ENCODE data around the gene MYH9. TPM values are rescaled to one million over a fixed set of nuclear protein-coding genes. Genes with fewer than 3 reads are reported as not detected.
"Not testable (repeated sequence)": the region's sequence is repeated elsewhere in the genome, so short reads cannot be mapped to it uniquely, and the experiment has no call there.

Gene MYH9
- total and polyA plus RNA-seq, 4 donors: 184 to 667 (median 332) TPM

DNA sequence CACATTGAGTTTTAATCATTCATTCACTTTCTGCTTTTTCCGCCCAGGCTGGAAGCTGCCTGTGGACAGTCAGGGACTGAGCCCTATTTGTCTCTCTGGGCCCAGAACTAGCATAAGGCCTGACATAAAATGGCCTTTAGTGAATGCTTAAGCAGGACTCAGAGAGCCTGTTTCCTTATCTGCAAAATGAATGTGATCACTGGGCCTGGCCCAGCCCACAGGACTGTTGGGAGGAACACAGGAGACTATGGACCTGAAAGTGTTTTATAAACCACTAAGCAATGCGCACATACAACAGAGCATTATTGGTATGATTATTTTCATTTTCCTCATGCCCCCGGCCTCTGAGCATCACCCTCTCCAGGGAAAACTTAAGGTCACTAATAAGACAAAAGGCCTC lies 3.9 kb upstream of the MYH9 start:
- Histone ChIP-seq H3K9ac (ENCODE audit: insufficient read depth in 1 of 2, low read length in 2 of 2) (no peak overlapping the region), H3K4me3 (no peak overlapping the region), H3K36me3 (ENCODE audit: control insufficient read depth in 4 of 4, insufficient read depth in 4 of 4, low read length in 4 of 4) (no peaks in the 10 kb centered on the region), H3K27me3 (ENCODE audit: control insufficient read depth in 3 of 3, insufficient read depth in 3 of 3, low read length in 2 of 3) (no peaks in the 10 kb centered on the region), H3K4me1 (ENCODE audit: control insufficient read depth in 5 of 5, insufficient read depth in 5 of 5, low read length in 5 of 5) (peaks cover 0 to 6% (median 5%) of the 10 kb centered on the region in 5 donors), H3K27ac (ENCODE audit: low read depth in 1 of 2, low read length in 1 of 2) (no peak overlapping the region), H3K9me3 (ENCODE audit: control insufficient read depth in 4 of 4, insufficient read depth in 3 of 4, low read length in 3 of 4) (no peaks in the 10 kb centered on the region)
- no peak for TF ChIP-seq CTCF (IDR thresholded peaks at IDR 0.05; ENCODE audit: control extremely low read depth, extremely low read depth)
- WGBS, 2 donors: 98 to 100% methylated on average over 3 of the region's 3 CpGs
- ATAC-seq (ENCODE audit: insufficient read depth, low FRiP score) (no peak), DNase-seq (no peak)

- H3K36me3 ChIP-seq (ENCODE audit: control insufficient read depth in 4 of 4, insufficient read depth in 4 of 4, low read length in 4 of 4); H3K27me3 ChIP-seq (ENCODE audit: control insufficient read depth in 3 of 3, insufficient read depth in 3 of 3, low read length in 2 of 3); DNase-seq; H3K4me3 ChIP-seq; H3K27ac ChIP-seq (ENCODE audit: low read depth in 1 of 2, low read length in 1 of 2); H3K9me3 ChIP-seq (ENCODE audit: control insufficient read depth in 4 of 4, insufficient read depth in 3 of 4, low read length in 3 of 4); ATAC-seq (ENCODE audit: insufficient read depth, low FRiP score); H3K9ac ChIP-seq (ENCODE audit: insufficient read depth in 1 of 2, low read length in 2 of 2): not testable (repeated sequence)
- WGBS, 2 donors: 90 to 95% methylated on average over 14 of the region's 14 CpGs
- peaks cover 0 to 27% (median 6%) of the 10 kb centered on the region in 5 donors for H3K4me1 ChIP-seq (ENCODE audit: control insufficient read depth in 5 of 5, insufficient read depth in 5 of 5, low read length in 5 of 5)
These were observed 1.4 kb upstream of the MYH9 start for GRCh38 chr22:36389122-36389521.

- Histone ChIP-seq H3K27ac (ENCODE audit: low read depth in 1 of 2, low read length in 1 of 2) (peak overlapping the region; percentile 99 to 100), H3K9me3 (ENCODE audit: control insufficient read depth in 4 of 4, insufficient read depth in 3 of 4, low read length in 3 of 4) (no peaks in the 10 kb centered on the region), H3K4me1 (ENCODE audit: control insufficient read depth in 5 of 5, insufficient read depth in 5 of 5, low read length in 5 of 5) (peaks cover 3 to 27% (median 16%) of the 10 kb centered on the region in 5 donors), H3K9ac (ENCODE audit: insufficient read depth in 1 of 2, low read length in 2 of 2) (no peak overlapping the region), H3K36me3 (ENCODE audit: control insufficient read depth in 4 of 4, insufficient read depth in 4 of 4, low read length in 4 of 4) (peaks cover 0 to 4% (median 0%) of the 10 kb centered on the region in 4 donors), H3K4me3 (peak overlapping the region; percentile 99), H3K27me3 (ENCODE audit: control insufficient read depth in 3 of 3, insufficient read depth in 3 of 3, low read length in 2 of 3) (no peaks in the 10 kb centered on the region)
- no peak for TF ChIP-seq CTCF (IDR thresholded peaks at IDR 0.05; ENCODE audit: control extremely low read depth, extremely low read depth)
- DNase-seq: no peak
- no peak for ATAC-seq (ENCODE audit: insufficient read depth, low FRiP score)
- WGBS, 2 donors: 1 to 2% methylated on average over 24 to 31 of the region's 31 CpGs
These were observed 133 bp downstream of the MYH9 start for GRCh38 chr22:36387709-36387958.

DNA sequence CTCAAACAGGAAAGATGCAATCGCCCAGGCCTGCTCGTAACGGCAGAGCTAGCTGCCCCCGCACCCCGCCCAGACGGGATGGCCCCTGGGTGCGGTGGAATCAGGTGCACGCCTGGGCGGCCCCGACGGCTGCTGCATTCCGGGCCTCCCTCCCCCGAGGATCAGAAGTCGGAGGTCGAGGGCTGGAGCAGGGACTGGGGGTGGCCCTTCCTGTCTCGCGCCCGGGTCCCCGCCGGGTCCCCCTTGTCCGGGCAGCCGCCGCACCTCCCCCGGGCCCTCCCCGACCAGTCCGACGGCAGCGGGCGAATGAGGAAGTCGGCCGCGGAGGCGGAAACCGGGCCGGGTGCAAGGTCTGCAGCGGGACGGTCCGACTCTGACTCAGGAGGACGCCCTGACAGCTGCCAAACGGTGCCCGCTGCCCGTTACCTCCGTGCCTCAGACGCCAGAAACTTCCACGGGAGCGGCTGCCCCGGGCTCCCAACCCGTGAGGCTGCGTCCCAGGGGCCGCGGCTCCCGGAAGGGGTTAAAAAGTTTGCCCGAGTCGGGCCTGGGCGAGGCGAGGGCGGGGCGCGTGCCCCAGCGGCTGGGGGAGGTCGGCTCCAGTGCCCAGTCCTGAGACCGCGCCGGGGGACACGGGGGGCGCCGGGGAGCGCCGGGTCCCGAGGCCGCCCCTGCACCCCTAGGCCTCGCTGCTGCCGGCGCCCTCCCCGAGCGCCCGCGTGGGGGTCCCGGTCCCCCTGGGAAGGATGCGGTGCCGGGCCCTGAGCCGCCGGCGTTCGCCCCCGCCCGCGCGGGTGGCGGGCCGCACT lies 663 bp downstream of the MYH9 start:
- DNase-seq: peak in 2 of 3 donors; percentile 41 to 43

More for the DNA sequence above, 663 bp downstream of the MYH9 start:
- Histone ChIP-seq H3K36me3 (ENCODE audit: control insufficient read depth in 4 of 4, insufficient read depth in 4 of 4, low read length in 4 of 4) (peaks cover 0 to 6% (median 0%) of the 10 kb centered on the region in 4 donors), H3K27me3 (ENCODE audit: control insufficient read depth in 3 of 3, insufficient read depth in 3 of 3, low read length in 2 of 3) (no peaks in the 10 kb centered on the region), H3K27ac (ENCODE audit: low read depth in 1 of 2, low read length in 1 of 2) (peak overlapping the region; percentile 99 to 100), H3K4me1 (ENCODE audit: control insufficient read depth in 5 of 5, insufficient read depth in 5 of 5, low read length in 5 of 5) (peaks cover 6 to 27% (median 16%) of the 10 kb centered on the region in 5 donors), H3K4me3 (peak overlapping the region; percentile 99), H3K9ac (ENCODE audit: insufficient read depth in 1 of 2, low read length in 2 of 2) (peak overlapping the region; percentile 13 to 55), H3K9me3 (ENCODE audit: control insufficient read depth in 4 of 4, insufficient read depth in 3 of 4, low read length in 3 of 4) (no peaks in the 10 kb centered on the region)
- 0 to 1% methylated on average over 90 to 91 of the region's 91 CpGs for WGBS, 2 donors
- ATAC-seq (ENCODE audit: insufficient read depth, low FRiP score): peak; percentile 27
- no peak for TF ChIP-seq CTCF (IDR thresholded peaks at IDR 0.05; ENCODE audit: control extremely low read depth, extremely low read depth)

All from lung (tissue), 12 donors.